Upper lobe of left lung (tissue), 4 donors: ENCODE measurements around the gene GABRD.

Experiments used
- CTCF ChIP-seq, 6 experiments: fragments of 450-650 bp in 4 of 6; fragments of 200-600 bp in 2 of 6; sonication (generic) in 2 of 6; IDR thresholded peaks; one replicate each; pipeline ENCODE4 v1.5.1; 2016 to 2019; ENCODE audit warnings: antibody characterized with exemption in 6 of 6
- EP300 ChIP-seq, 4 donors: sonication (generic); formaldehyde crosslinking; IDR thresholded peaks; one replicate each; pipeline ENCODE4 v1.5.1; 2017; ENCODE audit warnings: antibody characterized with exemption in 4 of 4, control low read depth in 2 of 4
- POLR2AphosphoS5 ChIP-seq, 2 donors: sonication (generic); formaldehyde crosslinking; IDR thresholded peaks; one replicate each; pipeline ENCODE4 v1.5.1; 2017; ENCODE audit warnings: antibody characterized with exemption in 2 of 2

GRCh38 chr1:1989789-1990188, 29.4 kb upstream of the GABRD start:
- no peak for TF ChIP-seq EP300 (IDR thresholded peaks at IDR 0.05)
- TF ChIP-seq POLR2AphosphoS5 (IDR thresholded peaks at IDR 0.05): peak in 1 of 2 donors; percentile 21
- no peak for TF ChIP-seq CTCF (IDR thresholded peaks at IDR 0.05)
